Endothelial cell (in vitro differentiated cells): ENCODE data around the gene CADM2. TPM values are rescaled to one million over a fixed set of nuclear protein-coding genes. Genes with fewer than 3 reads are reported as not detected.

Experiments used
- DNase-seq: peaks from one replicate; pipeline ENCODE4 v3.0.0; 2021; ENCODE audit warnings: low spot score
- H3K27ac Mint-ChIP-seq: one replicate; pipeline ENCODE4 v1.8.0; 2021; ENCODE audit warnings: mixed read lengths, inconsistent platforms; ENCODE audit not compliant: unreplicated experiment
- H3K27me3 Mint-ChIP-seq: one replicate; pipeline ENCODE4 v1.8.0; 2021; ENCODE audit warnings: mild to moderate bottlenecking, moderate library complexity, mixed read lengths, inconsistent platforms; ENCODE audit not compliant: unreplicated experiment
- H3K36me3 Mint-ChIP-seq: one replicate; pipeline ENCODE4 v1.8.0; 2021; ENCODE audit warnings: mild to moderate bottlenecking, low read depth, mixed read lengths, inconsistent platforms; ENCODE audit not compliant: unreplicated experiment
- H3K4me1 Mint-ChIP-seq: one replicate; pipeline ENCODE4 v1.8.0; 2021; ENCODE audit warnings: mild to moderate bottlenecking, mixed read lengths, inconsistent platforms; ENCODE audit not compliant: unreplicated experiment
- H3K4me3 Mint-ChIP-seq: one replicate; pipeline ENCODE4 v1.8.0; 2021; ENCODE audit warnings: mild to moderate bottlenecking, mixed read lengths, inconsistent platforms; ENCODE audit not compliant: unreplicated experiment
- H3K9me3 Mint-ChIP-seq: one replicate; pipeline ENCODE4 v1.8.0; 2021; ENCODE audit warnings: mixed read lengths, inconsistent platforms; ENCODE audit not compliant: unreplicated experiment
- CTCF ChIP-seq: fragments of 200-600 bp; sonication (generic); IDR thresholded peaks from one replicate; pipeline ENCODE4 v1.5.0; 2021; ENCODE audit warnings: antibody characterized with exemption; ENCODE audit not compliant: unreplicated experiment
- total RNA-seq: library from RNA; stranded (reverse); fragmentation: NEBNext Ultra II Directional; extraction: Animal tissue kit (Norgen Biotek cat#: 25700); gene quantifications from one replicate; pipeline ENCODE4 v1.2.1, GENCODE V29; 2021; ENCODE audit not compliant: unreplicated experiment

CADM2 gene
- total RNA-seq, 1 donor from 2014 or later = 0.97 TPM

GRCh38 chr3:85576091-85576690 is 617.4 kb downstream of the CADM2 start:
- Mint-ChIP-seq H3K4me1 (no peaks in the 10 kb centered on the region), H3K9me3 (no peaks in the 10 kb centered on the region), H3K27ac (no peak overlapping the region), H3K36me3 (no peaks in the 10 kb centered on the region), H3K27me3 (no peaks in the 10 kb centered on the region), H3K4me3 (no peak overlapping the region)
- DNase-seq = peak; percentile 67
- TF ChIP-seq CTCF = peak; percentile 86

- no peaks in the 10 kb centered on the region for H3K9me3 Mint-ChIP-seq
- H3K27ac Mint-ChIP-seq = no peak overlapping the region
- no peaks in the 10 kb centered on the region for H3K4me1 Mint-ChIP-seq
- DNase-seq = no peak
- no peak for TF ChIP-seq CTCF
- H3K4me3 Mint-ChIP-seq = no peak overlapping the region
- H3K27me3 Mint-ChIP-seq = no peaks in the 10 kb centered on the region
- no peaks in the 10 kb centered on the region for H3K36me3 Mint-ChIP-seq
Measured at GRCh38 chr3:85576697-85577200, 618.0 kb downstream of the CADM2 start.

DNA sequence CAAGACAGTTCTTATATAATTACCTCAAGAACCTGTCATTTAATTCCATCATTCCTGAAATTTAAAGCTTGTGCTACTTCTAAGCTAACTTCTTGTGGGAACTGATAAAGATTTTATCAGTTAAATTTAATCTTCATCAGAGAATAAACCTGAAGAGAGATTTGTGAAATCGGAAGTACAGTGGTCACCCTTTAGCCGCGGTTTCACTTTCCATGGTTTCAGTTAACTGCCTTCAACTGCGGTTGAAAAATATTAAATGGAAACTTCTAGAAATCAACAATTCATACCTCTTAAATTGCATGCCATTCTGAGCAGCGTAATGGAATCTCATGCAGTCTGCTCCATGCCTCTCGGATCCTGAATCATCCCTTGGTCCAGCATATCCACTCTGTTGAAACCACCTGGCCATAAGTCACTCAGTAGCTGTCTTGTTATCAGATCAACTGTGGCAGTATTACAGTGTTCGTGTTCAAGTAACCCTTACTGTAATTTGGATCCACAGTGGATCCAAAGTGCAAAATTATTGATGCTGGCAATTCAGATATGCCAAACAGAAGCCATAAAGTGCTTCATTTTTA is 626.1 kb downstream of the CADM2 start:
- no peaks in the 10 kb centered on the region for H3K36me3 Mint-ChIP-seq
- no peak for DNase-seq
- no peaks in the 10 kb centered on the region for H3K27me3 Mint-ChIP-seq
- no peak for TF ChIP-seq CTCF
- no peak overlapping the region for H3K27ac Mint-ChIP-seq
- no peaks in the 10 kb centered on the region for H3K9me3 Mint-ChIP-seq
- no peaks in the 10 kb centered on the region for H3K4me1 Mint-ChIP-seq
- H3K4me3 Mint-ChIP-seq = no peak overlapping the region

GRCh38 chr3:85586018-85586417 is 627.2 kb downstream of the CADM2 start:
- H3K4me3 Mint-ChIP-seq = no peak overlapping the region
- no peak for DNase-seq
- H3K4me1 Mint-ChIP-seq = no peaks in the 10 kb centered on the region
- H3K9me3 Mint-ChIP-seq = no peaks in the 10 kb centered on the region
- no peak for TF ChIP-seq CTCF
- no peak overlapping the region for H3K27ac Mint-ChIP-seq
- H3K27me3 Mint-ChIP-seq = no peaks in the 10 kb centered on the region
- no peaks in the 10 kb centered on the region for H3K36me3 Mint-ChIP-seq

- H3K36me3 Mint-ChIP-seq = no peaks in the 10 kb centered on the region
- no peak overlapping the region for H3K27ac Mint-ChIP-seq
- no peak for TF ChIP-seq CTCF
- no peaks in the 10 kb centered on the region for H3K27me3 Mint-ChIP-seq
- H3K4me1 Mint-ChIP-seq = no peaks in the 10 kb centered on the region
- DNase-seq = no peak
- no peaks in the 10 kb centered on the region for H3K9me3 Mint-ChIP-seq
- no peak overlapping the region for H3K4me3 Mint-ChIP-seq
Measured at GRCh38 chr3:85589145-85589544, 630.4 kb downstream of the CADM2 start.
